Tibial artery (tissue), 4 donors: ENCODE measurements around the gene CDH22.

Experiments
- DNase-seq, 2 donors: peaks; one replicate each; pipeline ENCODE4 v3.0.0-alpha.2; 2019
- H3K27ac ChIP-seq, 2 donors: fragments of 200-600 bp; sonication (generic) in 1 of 2; 1 replicate in 1 of 2; 2 replicates in 1 of 2; pipeline ENCODE4 v1.5.1; 2018 to 2019; ENCODE audit warnings: mild to moderate bottlenecking in 1 of 2
- H3K27me3 ChIP-seq, 2 donors: fragments of 200-600 bp; sonication (generic) in 1 of 2; one replicate each; pipeline versions ENCODE4 v1.5.1 to v1.6.0; 2016 to 2019
- H3K36me3 ChIP-seq, 3 donors: fragments of 200-600 bp; sonication (generic) in 2 of 3; one replicate each; pipeline ENCODE4 v1.5.1; 2016 to 2019; ENCODE audit warnings: mild to moderate bottlenecking in 2 of 3
- H3K4me1 ChIP-seq, 4 donors: fragments of 200-600 bp; sonication (generic) in 2 of 4; 1 replicate in 3 of 4; 2 replicates in 1 of 4; pipeline ENCODE4 v1.5.1; 2016 to 2019
- H3K4me3 ChIP-seq, 2 donors: fragments of 200-600 bp; sonication (generic) in 1 of 2; 1 replicate in 1 of 2; 2 replicates in 1 of 2; pipeline ENCODE4 v1.5.1; 2018 to 2019; ENCODE audit warnings: mild to moderate bottlenecking in 2 of 2
- H3K9me3 ChIP-seq, 3 donors: fragments of 200-600 bp; sonication (generic) in 1 of 3; one replicate each; pipeline ENCODE4 v1.5.1; 2016 to 2019
- intact Hi-C: fragments of 100-400 bp; cut with DNase I; formaldehyde crosslinking; loops from one replicate; pipeline ENCODE4 v1.15.0; 2023; ENCODE audit warnings: low total_unique reads
- TF ChIP-seq, protein P1 (sequence below), 2 experiments: fragments of 200-600 bp in 1 of 2; fragments of 450-650 bp in 1 of 2; IDR thresholded peaks; one replicate each; pipeline ENCODE4 v1.5.1; 2017 to 2019; ENCODE audit warnings: antibody characterized with exemption in 2 of 2, mild to moderate bottlenecking in 1 of 2, moderate library complexity in 1 of 2

The CDH22 gene

DNA sequence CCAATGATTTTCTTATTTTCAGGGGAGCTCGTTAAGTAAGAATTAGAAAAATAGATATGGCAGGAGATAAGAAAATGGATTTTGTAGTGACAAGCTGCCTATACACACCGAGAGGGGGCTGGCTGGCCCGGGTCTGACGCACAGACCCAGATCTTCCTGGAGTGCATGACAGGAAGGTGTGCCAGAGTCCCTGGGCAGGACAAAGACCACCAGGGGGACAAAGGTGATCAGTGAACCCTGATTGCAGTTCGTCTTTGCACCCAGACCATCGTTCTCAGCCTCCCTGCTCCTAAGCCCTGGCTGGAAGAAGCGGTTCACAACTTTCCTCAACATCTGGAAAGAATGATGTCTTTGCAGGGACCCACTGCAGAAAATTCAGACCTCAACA, 24.3 kb downstream of the CDH22 start:
- Histone ChIP-seq H3K27ac (no peak overlapping the region), H3K27me3 (peaks cover 0 to 71% of the 10 kb centered on the region in 2 donors), H3K9me3 (no peaks in the 10 kb centered on the region), H3K4me3 (no peak overlapping the region), H3K4me1 (no peaks in the 10 kb centered on the region), H3K36me3 (no peaks in the 10 kb centered on the region)
- intact Hi-C loops: no loop called here
- no peak for DNase-seq
- TF ChIP-seq, protein P1, sequence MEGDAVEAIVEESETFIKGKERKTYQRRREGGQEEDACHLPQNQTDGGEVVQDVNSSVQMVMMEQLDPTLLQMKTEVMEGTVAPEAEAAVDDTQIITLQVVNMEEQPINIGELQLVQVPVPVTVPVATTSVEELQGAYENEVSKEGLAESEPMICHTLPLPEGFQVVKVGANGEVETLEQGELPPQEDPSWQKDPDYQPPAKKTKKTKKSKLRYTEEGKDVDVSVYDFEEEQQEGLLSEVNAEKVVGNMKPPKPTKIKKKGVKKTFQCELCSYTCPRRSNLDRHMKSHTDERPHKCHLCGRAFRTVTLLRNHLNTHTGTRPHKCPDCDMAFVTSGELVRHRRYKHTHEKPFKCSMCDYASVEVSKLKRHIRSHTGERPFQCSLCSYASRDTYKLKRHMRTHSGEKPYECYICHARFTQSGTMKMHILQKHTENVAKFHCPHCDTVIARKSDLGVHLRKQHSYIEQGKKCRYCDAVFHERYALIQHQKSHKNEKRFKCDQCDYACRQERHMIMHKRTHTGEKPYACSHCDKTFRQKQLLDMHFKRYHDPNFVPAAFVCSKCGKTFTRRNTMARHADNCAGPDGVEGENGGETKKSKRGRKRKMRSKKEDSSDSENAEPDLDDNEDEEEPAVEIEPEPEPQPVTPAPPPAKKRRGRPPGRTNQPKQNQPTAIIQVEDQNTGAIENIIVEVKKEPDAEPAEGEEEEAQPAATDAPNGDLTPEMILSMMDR (IDR thresholded peaks at IDR 0.05): no peak

DNA sequence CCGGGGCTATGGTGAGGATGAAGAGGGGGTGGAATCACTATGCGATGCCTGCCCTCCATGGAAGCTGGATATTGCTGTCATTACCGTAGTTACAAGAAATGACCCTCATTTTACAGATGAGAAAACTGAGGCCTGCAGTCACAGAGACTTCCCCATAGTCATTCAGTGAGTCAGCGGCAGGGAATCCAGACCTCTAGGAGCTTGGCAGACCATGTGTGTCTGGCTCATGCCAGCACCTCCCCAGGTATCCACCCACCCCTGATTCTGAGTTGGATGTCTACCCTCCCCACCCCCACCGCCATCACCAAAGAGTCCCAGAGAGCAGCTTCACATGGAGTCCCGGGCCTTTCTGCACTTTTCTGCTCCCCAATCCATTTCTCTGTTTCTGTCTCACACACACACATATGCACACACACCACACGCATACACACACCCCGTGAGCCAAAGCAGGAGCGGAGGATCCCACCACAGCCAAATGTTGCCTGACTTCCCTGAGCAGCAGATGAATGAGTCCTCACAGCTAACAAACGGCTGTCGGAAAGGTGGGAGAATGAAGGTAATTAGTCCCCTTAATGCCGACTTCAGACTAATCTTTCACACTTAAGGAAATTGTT, 24.8 kb downstream of the CDH22 start:
- H3K27ac ChIP-seq: no peak overlapping the region
- TF ChIP-seq, protein P1 (IDR thresholded peaks at IDR 0.05): no peak
- intact Hi-C loops: no loop called here
- H3K4me1 ChIP-seq: no peaks in the 10 kb centered on the region
- H3K36me3 ChIP-seq: no peaks in the 10 kb centered on the region
- no peak for DNase-seq
- no peaks in the 10 kb centered on the region for H3K9me3 ChIP-seq
- peaks cover 0 to 73% of the 10 kb centered on the region in 2 donors for H3K27me3 ChIP-seq
- no peak overlapping the region for H3K4me3 ChIP-seq

DNA sequence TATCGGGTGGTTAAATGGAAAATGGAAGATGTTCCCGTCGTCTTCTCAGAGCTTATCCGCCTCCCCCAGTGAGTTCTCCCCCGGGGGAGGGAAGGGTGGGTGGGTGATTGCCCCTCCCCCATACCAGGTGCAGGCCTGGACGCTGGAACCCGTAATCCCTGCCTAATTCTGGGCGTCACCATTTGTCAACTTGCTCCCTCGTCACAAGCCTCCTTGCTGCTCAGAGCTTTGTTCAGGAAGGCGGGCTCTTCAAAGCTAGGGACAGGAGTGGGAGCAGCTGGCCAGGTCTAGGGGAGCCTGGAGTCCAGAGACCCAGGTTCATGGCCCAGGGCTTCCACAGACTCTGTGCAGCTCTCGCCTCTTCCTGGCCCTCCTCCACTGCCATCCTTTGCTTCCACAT, 25.6 kb downstream of the CDH22 start:
- Histone ChIP-seq H3K27ac (no peak overlapping the region), H3K9me3 (no peaks in the 10 kb centered on the region), H3K4me3 (no peak overlapping the region), H3K4me1 (no peaks in the 10 kb centered on the region), H3K27me3 (peaks cover 0 to 81% of the 10 kb centered on the region in 2 donors), H3K36me3 (no peaks in the 10 kb centered on the region)
- intact Hi-C loops: no loop called here
- TF ChIP-seq, protein P1 (IDR thresholded peaks at IDR 0.05): no peak
- DNase-seq: no peak

DNA sequence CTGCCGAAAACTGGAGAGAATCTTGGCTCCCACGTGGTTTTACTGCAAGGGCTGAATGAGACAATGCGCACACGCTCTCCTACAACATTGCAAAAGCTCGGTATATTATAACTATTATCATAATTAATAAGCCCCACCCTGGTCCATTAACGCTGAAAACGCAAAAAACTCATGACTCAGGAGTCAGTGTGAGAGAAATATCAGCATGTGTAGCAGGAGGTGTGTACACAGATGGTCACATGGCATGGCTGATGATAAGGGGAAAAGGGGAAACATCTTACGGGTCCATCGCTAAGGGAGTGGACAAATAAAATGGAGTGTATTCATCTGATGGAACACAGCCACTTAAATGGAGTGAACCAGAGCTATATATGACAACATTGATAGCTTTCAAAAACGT, 29.2 kb downstream of the CDH22 start:
- no peaks in the 10 kb centered on the region for H3K4me1 ChIP-seq
- TF ChIP-seq, protein P1 (IDR thresholded peaks at IDR 0.05): no peak
- DNase-seq: no peak
- H3K4me3 ChIP-seq: no peak overlapping the region
- peaks cover 0 to under 1% (median 0%) of the 10 kb centered on the region in 3 donors for H3K9me3 ChIP-seq
- no peak overlapping the region for H3K27ac ChIP-seq
- peaks cover 0 to 77% of the 10 kb centered on the region in 2 donors for H3K27me3 ChIP-seq
- H3K36me3 ChIP-seq: no peaks in the 10 kb centered on the region
- intact Hi-C loops: loop anchor here (10.0 kb wide), 1 partner anchor 144 kb away; no protein-coding TSS in a partner anchor

DNA sequence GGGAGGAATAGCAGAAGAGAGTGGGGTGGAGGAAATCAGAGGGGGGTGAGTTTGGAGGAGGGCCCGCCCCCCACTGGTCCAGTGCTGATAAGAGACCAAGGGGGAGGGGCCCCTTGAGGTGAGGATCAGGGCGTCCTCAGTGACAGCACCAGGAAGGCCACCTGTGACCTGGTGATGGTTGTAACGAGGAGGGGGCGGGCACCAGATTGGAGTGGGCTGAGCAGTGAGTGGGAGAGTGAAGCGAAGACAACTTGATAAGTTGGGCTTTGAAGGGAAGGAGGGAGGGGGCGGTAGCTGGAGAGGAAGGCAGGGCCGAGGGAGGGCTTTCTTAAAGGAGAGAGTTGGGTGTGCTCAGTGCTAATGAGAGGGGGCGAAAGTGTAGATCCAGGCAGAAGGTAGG, 30.7 kb downstream of the CDH22 start:
- no peak overlapping the region for H3K4me3 ChIP-seq
- no peak overlapping the region for H3K27ac ChIP-seq
- intact Hi-C loops: loop anchor here (10.0 kb wide), 1 partner anchor 143 kb away; no protein-coding TSS in a partner anchor
- DNase-seq: no peak
- H3K4me1 ChIP-seq: no peaks in the 10 kb centered on the region
- H3K9me3 ChIP-seq: peaks cover 0 to 11% (median 8%) of the 10 kb centered on the region in 3 donors
- TF ChIP-seq, protein P1 (IDR thresholded peaks at IDR 0.05): no peak
- no peaks in the 10 kb centered on the region for H3K36me3 ChIP-seq
- H3K27me3 ChIP-seq: peaks cover 0 to 66% of the 10 kb centered on the region in 2 donors
